ENCODE results near the gene GFM1.
A peak's percentile ranks its signal among the peaks of the same experiment; 100 is the strongest.

Gene GFM1

DNA sequence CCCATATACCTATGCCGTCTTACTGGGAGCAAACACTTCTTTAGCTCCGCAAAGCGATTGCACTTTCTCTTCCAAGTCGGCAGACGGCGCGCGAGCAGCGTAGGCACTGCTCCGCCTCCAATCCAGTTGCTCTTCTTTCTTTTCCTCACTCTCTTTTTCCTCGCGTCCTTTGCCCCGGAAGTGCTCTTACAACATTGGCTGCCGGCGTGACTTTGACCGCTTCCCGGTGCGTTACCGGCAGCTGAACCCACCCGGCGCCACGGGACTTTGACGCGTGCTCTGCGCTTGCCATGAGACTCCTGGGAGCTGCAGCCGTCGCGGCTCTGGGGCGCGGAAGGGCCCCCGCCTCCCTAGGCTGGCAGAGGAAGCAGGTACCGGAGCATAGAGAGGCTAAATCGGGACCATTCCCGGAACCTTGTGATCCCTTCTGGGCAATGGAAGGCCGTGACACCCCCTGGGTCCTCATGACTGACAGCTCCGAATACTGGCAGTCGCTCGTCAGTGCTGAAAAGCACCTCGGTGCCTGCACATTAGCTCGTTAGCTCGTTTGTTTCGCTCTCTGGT, at the start of gene GFM1:
Gene GFM1, plus strand, starts transcription at position 183 of the 564 bp plus-strand sequence. Its CDS starts 108 bp downstream, at position 291.
- peak; percentile 55 for DNase-seq (ENCODE audit: low spot score)

GRCh38 chr3:158600787-158601186, 43.5 kb upstream of the GFM1 start:
- no peak for DNase-seq (ENCODE audit: low spot score)

DNA sequence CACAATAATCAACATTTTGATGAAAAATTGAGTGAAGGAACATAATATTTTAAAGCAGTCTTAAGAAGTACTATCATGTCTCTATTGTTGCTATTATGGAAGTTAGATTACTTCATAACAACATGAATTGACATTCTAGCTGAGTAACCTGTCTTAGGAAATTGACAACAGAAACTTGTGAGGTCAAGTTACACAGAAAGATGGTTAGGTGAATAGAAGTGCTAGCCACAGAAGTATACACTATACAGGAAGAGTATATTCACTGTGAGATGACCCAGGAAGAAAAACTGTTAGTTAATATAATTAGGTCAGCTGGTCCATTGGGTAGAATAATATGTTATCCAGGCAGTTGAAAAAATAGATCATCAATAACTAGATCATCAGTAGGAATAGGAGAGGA, 42.1 kb upstream of the GFM1 start:
- no peak for DNase-seq (ENCODE audit: low spot score)

DNA sequence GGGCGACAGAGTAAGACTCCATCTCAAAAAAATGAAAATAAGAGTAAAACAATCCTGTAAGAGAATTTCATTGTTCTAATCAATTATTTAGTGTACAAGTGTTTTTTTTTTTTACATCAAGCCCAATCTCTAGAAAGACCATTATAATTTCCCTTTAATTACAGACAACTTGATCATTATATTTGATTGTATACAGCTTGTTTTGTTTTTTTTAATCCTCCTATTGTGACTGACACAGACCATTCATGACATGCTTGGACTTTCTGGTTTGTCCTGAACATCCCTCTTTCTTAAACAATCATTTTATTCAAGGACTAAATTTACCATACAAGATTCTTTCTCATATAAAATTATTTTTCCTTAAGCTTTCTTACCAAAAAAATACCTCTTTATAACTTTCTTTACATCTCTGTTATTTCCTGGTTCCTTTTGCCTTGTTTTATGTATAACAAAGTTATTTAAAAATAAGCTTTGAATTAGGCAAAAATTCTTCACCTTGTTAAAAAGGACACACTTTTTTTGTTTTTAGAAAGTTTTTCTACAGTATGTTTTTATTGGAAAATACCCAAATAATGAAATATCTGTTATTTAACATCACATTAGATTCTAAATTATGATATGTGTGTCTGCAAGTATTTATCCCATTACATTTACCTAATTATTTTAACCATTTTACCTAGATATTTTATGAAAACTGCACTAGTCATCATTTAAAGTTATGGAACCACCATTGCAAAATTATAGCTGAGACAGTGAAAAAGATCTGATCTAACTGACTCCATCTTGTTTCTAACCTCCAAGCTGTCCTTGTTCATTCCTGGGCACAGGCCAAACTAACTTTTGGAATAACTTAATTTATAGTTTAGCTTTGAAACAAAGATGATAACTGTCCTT, 26.1 kb upstream of the GFM1 start:
- no peak for DNase-seq (ENCODE audit: low spot score)

DNA sequence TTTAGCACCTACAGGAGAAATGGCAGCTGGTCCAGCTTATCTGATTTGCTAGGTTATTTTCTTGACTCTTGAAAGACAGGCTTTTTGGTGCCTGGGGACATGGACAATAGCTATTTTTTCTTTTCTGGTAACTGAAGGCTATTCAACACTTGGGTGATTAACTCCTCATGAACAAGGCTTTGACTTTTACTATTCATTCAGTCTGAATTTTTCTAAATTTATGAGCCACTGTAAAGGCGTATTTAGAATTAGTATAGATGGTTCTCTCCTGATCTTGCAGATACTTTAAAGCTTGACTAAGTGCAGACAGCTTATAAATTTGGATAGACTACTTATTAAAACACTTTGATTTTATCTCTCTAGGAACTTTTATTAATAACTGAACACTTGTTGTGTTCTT, 18.4 kb upstream of the GFM1 start:
- no peak for DNase-seq (ENCODE audit: low spot score)

GRCh38 chr3:158631981-158632380, 12.3 kb upstream of the GFM1 start:
- DNase-seq (ENCODE audit: low spot score): no peak

- no peak for DNase-seq (ENCODE audit: low spot score)
These were observed 3.7 kb upstream of the GFM1 start for GRCh38 chr3:158640646-158641045.

- no peak for DNase-seq (ENCODE audit: low spot score)
These were observed 2.3 kb upstream of the GFM1 start for GRCh38 chr3:158642005-158642404.

GRCh38 chr3:158642474-158643210, 1.7 kb upstream of the GFM1 start:
- no peak for DNase-seq (ENCODE audit: low spot score)

- no peak for DNase-seq (ENCODE audit: low spot score)
These were observed 5.5 kb downstream of the GFM1 start for GRCh38 chr3:158649791-158650190.

DNA sequence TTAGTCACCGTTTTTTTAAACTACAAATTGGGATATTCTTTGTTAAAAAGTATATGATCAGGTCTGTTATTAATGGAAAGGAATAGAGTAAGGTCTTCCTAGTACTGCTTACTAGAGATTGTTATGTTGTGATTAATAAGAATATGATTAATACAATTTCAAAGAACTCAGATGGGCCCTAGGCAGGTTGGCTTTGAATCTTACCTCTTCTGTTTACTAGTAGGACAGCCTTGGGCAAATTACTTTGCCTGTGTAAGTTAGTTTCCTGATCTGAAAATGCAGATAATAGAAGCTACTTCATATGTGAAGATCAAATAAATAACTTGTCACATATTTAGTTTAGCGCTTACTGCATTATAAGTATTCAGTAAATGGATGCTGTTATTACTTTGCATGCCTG, 6.9 kb downstream of the GFM1 start:
- DNase-seq (ENCODE audit: low spot score): no peak

DNA sequence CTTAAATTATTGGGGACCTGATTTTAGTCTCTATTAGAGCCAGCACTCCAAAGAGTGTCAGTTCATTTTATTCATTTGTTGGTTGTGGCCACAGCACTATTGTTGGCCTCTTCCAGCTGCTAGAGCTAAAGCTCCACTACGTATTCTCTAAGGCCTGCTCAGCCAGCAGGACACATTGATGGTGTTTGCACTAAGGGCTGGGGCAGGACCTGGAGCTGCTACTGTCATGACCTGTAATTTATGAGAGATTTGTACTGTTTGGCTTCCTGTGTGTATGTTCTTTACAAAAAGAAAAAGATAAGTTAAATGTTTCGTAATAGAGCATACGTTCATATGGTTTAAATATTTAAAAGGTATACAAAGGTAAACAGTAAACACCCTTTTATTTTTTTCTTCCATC, 8.1 kb downstream of the GFM1 start:
- DNase-seq (ENCODE audit: low spot score): peak; percentile 11

DNA sequence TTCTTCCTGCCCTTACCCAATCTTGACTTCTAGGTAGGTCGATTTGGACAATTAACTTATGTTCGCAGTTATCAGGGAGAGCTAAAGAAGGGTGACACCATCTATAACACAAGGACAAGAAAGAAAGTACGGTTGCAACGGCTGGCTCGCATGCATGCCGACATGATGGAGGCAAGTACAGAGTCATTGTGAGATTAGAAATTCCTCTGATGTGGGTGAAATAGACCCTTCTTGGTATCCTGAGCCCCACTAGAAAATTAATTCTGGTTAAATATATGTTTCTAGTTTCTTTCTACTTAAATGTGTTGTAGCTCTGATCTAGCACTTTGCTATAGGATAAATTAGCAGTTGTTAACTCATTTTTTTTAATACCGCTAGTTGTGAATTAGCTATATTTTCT, 14.6 kb downstream of the GFM1 start:
- DNase-seq (ENCODE audit: low spot score): no peak

DNA sequence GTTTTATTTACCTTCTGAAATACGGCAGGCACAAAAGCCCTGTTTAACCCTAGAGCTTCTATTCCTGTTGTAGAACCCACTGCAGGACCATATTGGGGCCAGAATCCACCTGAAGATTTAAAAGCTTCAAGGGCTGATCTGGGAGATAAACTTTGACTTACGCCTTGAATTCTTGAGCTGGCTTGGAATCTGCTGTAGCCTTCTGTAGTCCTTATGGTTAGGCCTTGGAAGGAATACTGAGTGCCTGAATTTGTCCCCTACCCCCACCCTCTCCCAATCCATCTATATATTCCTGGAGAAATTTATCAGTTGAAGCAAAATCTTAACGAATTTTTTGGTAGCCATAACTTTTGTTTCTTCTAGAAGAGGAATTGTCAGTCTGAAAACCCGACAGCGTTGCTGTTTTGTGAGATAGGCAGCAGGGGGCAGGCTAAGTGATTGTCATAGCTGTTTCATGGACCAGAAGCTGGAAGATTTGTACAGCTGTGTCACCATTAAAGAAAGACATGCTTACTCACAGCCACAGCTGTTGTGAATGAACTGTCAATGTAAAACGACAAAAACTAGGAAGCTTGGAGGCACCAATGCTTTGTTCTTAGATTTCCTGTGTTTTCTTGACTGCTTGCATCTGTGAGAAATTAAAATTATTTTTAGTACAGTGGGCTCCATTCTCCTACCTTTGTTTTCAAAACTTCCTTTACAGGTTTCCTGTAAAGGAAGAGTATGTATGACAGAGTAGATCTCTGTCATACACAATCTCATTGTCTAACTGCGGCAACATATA, 15.3 kb downstream of the GFM1 start:
- peak; percentile 23 for DNase-seq (ENCODE audit: low spot score)

DNA sequence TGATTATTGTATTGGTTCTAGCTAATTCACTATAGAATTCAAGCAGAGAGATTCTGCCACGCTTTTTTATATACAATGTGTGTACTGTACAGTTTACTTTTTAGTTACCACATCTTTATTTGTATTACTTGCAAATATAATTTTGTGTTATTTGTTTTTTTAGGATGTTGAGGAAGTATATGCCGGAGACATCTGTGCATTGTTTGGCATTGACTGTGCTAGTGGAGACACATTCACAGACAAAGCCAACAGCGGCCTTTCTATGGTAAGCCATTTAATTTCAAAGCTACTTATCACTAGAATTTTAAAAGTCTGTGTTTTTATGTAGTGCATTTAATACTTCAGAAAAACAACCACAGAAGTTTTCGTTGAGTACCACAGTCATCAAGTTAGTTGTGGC, 16.4 kb downstream of the GFM1 start:
- DNase-seq (ENCODE audit: low spot score): no peak

DNA sequence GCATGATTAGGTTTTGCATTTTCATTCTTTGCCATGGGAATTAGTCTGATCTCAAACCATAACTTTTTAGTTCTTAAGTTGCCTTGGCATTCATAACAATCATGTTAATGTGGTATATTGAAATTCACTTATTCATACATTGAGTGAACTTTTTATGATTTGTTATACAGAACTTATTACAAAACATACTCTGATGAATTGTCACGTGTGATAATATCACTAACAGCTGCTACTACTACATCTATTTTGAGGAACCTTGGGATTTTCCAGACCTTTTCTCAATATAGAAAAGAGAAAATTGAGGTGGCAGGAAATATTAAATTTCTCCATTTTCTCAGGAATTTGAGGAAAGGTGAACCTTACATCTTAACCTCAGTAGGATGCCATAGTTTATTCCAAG, 18.9 kb downstream of the GFM1 start:
- DNase-seq (ENCODE audit: low spot score): no peak

- no peak for DNase-seq (ENCODE audit: low spot score)
These were observed 19.5 kb downstream of the GFM1 start for GRCh38 chr3:158663832-158664231.

DNA sequence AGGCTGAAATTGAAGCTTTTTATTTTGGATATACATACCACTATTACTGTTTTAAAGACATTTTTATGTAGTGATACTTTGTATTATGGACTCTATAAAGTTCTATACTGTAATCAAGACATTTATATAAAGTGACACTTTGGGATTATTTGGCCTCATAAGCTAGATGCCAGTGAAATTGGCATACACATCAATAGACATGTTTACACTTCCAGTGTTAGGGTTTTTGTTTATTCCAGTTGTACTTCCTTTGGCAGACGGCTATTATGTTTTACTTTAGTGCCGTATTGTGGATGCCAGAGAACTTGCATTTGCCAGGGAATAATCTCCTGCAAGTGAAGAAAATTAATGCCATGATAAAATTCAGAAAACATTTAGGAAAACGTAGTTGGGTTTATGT, 22.1 kb downstream of the GFM1 start:
- no peak for DNase-seq (ENCODE audit: low spot score)

DNA sequence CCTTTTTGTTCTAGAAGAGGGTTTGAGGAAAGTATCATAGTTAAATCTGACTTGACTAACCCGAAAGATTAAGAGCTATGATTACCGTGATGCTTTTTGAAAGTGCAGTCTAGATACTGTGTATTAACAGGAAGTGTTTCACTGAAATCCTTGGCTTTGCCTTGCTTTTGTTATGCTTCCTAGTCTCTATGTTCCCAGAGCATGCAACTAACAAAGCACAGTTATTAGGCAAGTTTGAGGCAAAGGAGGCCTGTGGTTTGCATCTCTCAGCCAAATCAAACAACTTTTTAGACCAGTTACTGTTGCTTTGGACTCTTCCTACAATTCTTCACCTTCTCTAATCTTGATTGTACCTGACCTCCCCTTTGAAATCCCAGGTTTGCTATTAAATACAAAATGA, 24.2 kb downstream of the GFM1 start:
- no peak for DNase-seq (ENCODE audit: low spot score)

- no peak for DNase-seq (ENCODE audit: low spot score)
These were observed 27.5 kb downstream of the GFM1 start for GRCh38 chr3:158671821-158672214.

GRCh38 chr3:158672215-158673176, 28.2 kb downstream of the GFM1 start, which contains the start of gene LXN:
TSS of gene LXN (minus strand) at chr3:158672648. CDS start at chr3:158672478, 170 bp downstream.
- DNase-seq (ENCODE audit: low spot score): peak; percentile 23
